Activated CD8-positive, alpha-beta T cell treated with anti-CD3 and anti-CD28 coated beads, Interleukin-2, amount 10 ng/mL, durations not matched to agents 7 days and 5 days (primary cell): ENCODE results near the gene WDR19. TPM values are rescaled to one million over a fixed set of nuclear protein-coding genes. Genes with fewer than 3 reads are reported as not detected.

Experiments used
- ATAC-seq: fragments of 150-1000 bp; cut with Tn5 transposase; one replicate; pipeline ENCODE4 v1.10.0; 2021; ENCODE audit warnings: moderate library complexity
- CTCF ChIA-PET: fragments of 350-600 bp; sonication (Branson Sonifier 250); formaldehyde crosslinking; loops from one replicate; lab custom pipeline; 2021; ENCODE audit warnings: antibody characterized with exemption; lab: Charles Lee
- POLR2A ChIA-PET: fragments of 350-600 bp; sonication (Branson Sonifier 250); formaldehyde crosslinking; loops from one replicate; lab custom pipeline; 2021; ENCODE audit warnings: antibody characterized with exemption; lab: Charles Lee
- DNase-seq: peaks from one replicate; pipeline ENCODE4 v3.0.0-alpha.2; 2020
- H3K27ac Mint-ChIP-seq: one replicate; pipeline ENCODE4 v1.8.0; 2021; ENCODE audit warnings: mild to moderate bottlenecking, mixed read lengths
- H3K27me3 Mint-ChIP-seq: one replicate; pipeline ENCODE4 v1.8.0; 2021; ENCODE audit warnings: low read depth, mixed read lengths
- H3K36me3 Mint-ChIP-seq: one replicate; pipeline ENCODE4 v1.8.0; 2021; ENCODE audit warnings: low read depth, mixed read lengths
- H3K4me1 Mint-ChIP-seq: one replicate; pipeline ENCODE4 v1.8.0; 2021; ENCODE audit warnings: low read depth, mixed read lengths
- H3K4me3 Mint-ChIP-seq: one replicate; pipeline ENCODE4 v1.8.0; 2021; ENCODE audit warnings: mild to moderate bottlenecking, mixed read lengths
- H3K9me3 Mint-ChIP-seq: one replicate; pipeline ENCODE4 v1.8.0; 2022; ENCODE audit warnings: mixed read lengths; ENCODE audit not compliant: insufficient read depth
- total RNA-seq, 2 experiments: library from RNA; stranded (reverse); gene quantifications; one replicate each; pipeline ENCODE4 v1.2.3, GENCODE V29; 2021

Gene WDR19
- total RNA-seq, 2 experiments from 2014 or later = 6.0 to 6.5 TPM

DNA sequence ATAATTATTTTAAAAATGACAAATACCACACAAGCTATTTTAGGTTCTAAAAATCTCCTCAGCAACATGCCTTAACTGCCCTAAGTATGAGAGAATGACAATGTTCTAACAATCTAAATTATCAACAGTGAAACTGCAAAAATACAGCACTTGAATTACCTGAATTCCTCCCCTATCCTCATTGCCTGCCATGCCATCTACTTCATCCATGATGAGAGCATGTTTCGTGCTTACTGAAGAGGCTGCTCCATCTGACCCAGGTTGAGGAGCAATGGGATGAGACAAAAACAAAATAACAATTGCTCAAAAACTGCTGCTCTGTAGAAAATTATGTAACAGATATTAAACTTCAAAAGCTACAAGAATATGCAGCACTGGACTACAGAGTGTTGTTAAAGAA, 120.6 kb downstream of the WDR19 start:
- Mint-ChIP-seq H3K9me3 (no peaks in the 10 kb centered on the region), H3K4me1 (peaks cover 11% of the 10 kb centered on the region), H3K27ac (no peak overlapping the region), H3K36me3 (peaks cover 68% of the 10 kb centered on the region), H3K27me3 (no peaks in the 10 kb centered on the region), H3K4me3 (no peak overlapping the region)
- ChIA-PET CTCF (no interaction called here), POLR2A (no interaction called here)
- ATAC-seq = no peak
- no peak for DNase-seq

- peaks cover 69% of the 10 kb centered on the region for H3K36me3 Mint-ChIP-seq
- no peaks in the 10 kb centered on the region for H3K27me3 Mint-ChIP-seq
- ChIA-PET POLR2A (no interaction called here), CTCF (no interaction called here)
- H3K9me3 Mint-ChIP-seq = no peaks in the 10 kb centered on the region
- no peak overlapping the region for H3K4me3 Mint-ChIP-seq
- H3K4me1 Mint-ChIP-seq = peaks cover 14% of the 10 kb centered on the region
- ATAC-seq (no peak), DNase-seq (no peak)
- no peak overlapping the region for H3K27ac Mint-ChIP-seq
Measured at GRCh38 chr4:39303871-39304270, 121.5 kb downstream of the WDR19 start.

GRCh38 chr4:39304651-39305050, 122.3 kb downstream of the WDR19 start:
- Mint-ChIP-seq H3K36me3 (peaks cover 67% of the 10 kb centered on the region), H3K4me3 (no peak overlapping the region), H3K4me1 (peaks cover 14% of the 10 kb centered on the region), H3K27me3 (no peaks in the 10 kb centered on the region), H3K9me3 (no peaks in the 10 kb centered on the region), H3K27ac (no peak overlapping the region)
- ChIA-PET POLR2A (no interaction called here), CTCF (no interaction called here)
- ATAC-seq = no peak
- DNase-seq = no peak

DNA sequence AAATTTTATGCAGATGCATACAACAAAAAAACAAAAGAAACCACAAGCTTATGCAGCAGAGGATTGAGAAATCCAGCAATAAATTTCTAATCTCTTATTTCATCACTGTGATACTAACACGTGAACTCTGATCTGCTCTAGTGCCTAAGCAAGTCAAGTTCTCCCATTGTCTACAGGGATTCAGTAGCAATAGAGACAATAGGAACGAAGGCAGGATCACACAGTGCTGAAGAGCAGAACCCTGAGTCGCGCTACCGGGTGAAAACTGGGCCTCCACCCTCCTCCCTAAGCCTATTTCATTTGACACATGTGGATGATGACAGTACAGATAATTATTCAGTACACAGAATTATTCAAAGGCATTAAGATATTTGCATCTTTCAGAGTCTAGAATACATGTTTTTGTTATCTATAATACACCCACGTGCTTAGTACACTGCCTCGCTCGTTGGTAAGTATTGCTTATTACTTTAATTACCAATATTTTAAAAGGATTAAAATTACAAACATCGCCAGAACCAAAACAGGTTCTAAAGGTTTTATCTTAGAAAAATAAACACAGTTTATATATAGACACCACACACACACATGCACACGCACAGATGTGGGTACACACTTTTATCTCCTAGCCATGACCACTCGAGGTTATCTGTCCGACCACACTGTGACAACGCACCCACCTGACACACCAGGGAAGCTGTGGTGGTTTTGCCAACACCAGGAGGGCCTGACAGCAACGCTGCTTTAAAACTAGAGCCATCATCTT, 123.8 kb downstream of the WDR19 start:
- Mint-ChIP-seq H3K27me3 (no peaks in the 10 kb centered on the region), H3K36me3 (peaks cover 61% of the 10 kb centered on the region), H3K4me3 (no peak overlapping the region), H3K9me3 (no peaks in the 10 kb centered on the region), H3K4me1 (peaks cover 14% of the 10 kb centered on the region), H3K27ac (no peak overlapping the region)
- ChIA-PET CTCF (no interaction called here), POLR2A (no interaction called here)
- DNase-seq (no peak), ATAC-seq (no peak)

DNA sequence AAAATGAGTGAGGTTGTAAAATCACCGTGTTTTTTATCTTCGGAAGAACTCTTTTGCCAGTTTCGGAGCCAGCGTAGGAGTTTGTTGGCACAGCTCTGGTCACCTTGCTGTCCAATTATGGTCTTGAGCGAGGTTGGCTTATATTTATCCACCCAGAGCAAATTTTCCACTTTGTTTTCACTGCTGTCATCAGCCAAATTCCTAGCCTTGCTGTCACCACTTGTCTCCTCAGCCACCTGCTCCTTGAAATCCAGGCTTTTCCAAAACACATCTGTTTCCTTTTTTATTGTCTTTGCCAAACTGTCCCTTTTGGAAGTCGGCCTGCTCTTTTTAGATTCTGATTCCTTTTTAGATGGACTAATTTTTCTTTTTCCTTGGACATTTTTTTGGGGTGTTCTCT, 126.3 kb downstream of the WDR19 start:
- POLR2A ChIA-PET = no interaction called here
- H3K4me1 Mint-ChIP-seq = peaks cover 14% of the 10 kb centered on the region
- peaks cover 62% of the 10 kb centered on the region for H3K36me3 Mint-ChIP-seq
- no peaks in the 10 kb centered on the region for H3K27me3 Mint-ChIP-seq
- peak overlapping the region; percentile 14 for H3K27ac Mint-ChIP-seq
- no peaks in the 10 kb centered on the region for H3K9me3 Mint-ChIP-seq
- H3K4me3 Mint-ChIP-seq = no peak overlapping the region
- CTCF ChIA-PET = no interaction called here
- ATAC-seq = no peak
- no peak for DNase-seq

GRCh38 chr4:39312816-39313215, 130.5 kb downstream of the WDR19 start:
- no peak for ATAC-seq
- H3K36me3 Mint-ChIP-seq = peaks cover 44% of the 10 kb centered on the region
- no peaks in the 10 kb centered on the region for H3K27me3 Mint-ChIP-seq
- ChIA-PET POLR2A (no interaction called here), CTCF (no interaction called here)
- H3K9me3 Mint-ChIP-seq = no peaks in the 10 kb centered on the region
- H3K4me1 Mint-ChIP-seq = peaks cover 3% of the 10 kb centered on the region
- no peak overlapping the region for H3K27ac Mint-ChIP-seq
- no peak for DNase-seq
- no peak overlapping the region for H3K4me3 Mint-ChIP-seq

DNA sequence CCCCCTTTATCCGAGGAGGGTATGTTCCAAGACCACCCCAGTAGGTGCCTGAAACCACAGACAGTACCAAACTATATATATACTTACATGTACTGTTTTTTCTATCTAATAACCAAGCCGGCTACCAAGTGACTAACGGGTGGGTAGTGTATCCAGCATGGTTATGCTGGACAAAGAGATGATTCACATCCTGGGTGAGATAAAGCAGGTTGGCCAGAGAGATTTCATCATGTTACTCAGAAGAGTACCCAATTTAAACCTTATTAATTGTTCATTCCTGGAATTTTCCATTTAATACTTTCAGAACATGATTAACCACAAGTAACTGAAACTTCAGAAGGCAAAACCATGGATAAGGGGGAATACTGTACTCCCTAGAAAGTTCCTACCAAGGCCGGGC, 137.3 kb downstream of the WDR19 start:
- ATAC-seq (no peak), DNase-seq (no peak)
- POLR2A ChIA-PET = no interaction called here
- H3K9me3 Mint-ChIP-seq = no peaks in the 10 kb centered on the region
- peaks cover 37% of the 10 kb centered on the region for H3K36me3 Mint-ChIP-seq
- CTCF ChIA-PET = no interaction called here
- H3K27me3 Mint-ChIP-seq = no peaks in the 10 kb centered on the region
- no peak overlapping the region for H3K4me3 Mint-ChIP-seq
- H3K27ac Mint-ChIP-seq = no peak overlapping the region
- H3K4me1 Mint-ChIP-seq = no peaks in the 10 kb centered on the region

GRCh38 chr4:39320381-39321115, 138.2 kb downstream of the WDR19 start:
- no peaks in the 10 kb centered on the region for H3K4me1 Mint-ChIP-seq
- H3K27me3 Mint-ChIP-seq = no peaks in the 10 kb centered on the region
- ChIA-PET POLR2A (no interaction called here), CTCF (no interaction called here)
- no peak for DNase-seq
- no peak overlapping the region for H3K27ac Mint-ChIP-seq
- peaks cover 43% of the 10 kb centered on the region for H3K36me3 Mint-ChIP-seq
- no peak for ATAC-seq
- no peak overlapping the region for H3K4me3 Mint-ChIP-seq
- H3K9me3 Mint-ChIP-seq = no peaks in the 10 kb centered on the region

GRCh38 chr4:39323821-39324220, 141.5 kb downstream of the WDR19 start:
- H3K4me3 Mint-ChIP-seq = no peak overlapping the region

DNA sequence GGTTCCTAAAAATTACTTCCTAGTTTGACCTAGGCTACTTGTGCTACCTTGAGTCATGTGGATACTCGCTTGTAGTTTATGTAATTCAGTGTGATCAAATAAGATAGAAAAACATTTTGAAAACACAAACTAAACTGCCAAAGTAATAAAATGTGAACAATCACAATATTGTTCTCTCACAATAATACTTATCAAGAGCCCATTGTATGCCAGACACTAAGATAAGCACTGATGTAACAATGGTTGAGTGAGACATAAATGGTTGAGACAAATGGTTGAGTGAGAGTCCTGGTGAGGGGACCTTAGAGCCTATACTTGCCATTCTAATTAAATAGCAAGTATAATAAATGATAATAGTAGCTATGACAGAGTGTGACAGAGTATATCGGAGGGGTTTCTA, 142.1 kb downstream of the WDR19 start:
- no peaks in the 10 kb centered on the region for H3K4me1 Mint-ChIP-seq
- ChIA-PET CTCF (no interaction called here), POLR2A (no interaction called here)
- peaks cover 55% of the 10 kb centered on the region for H3K36me3 Mint-ChIP-seq
- no peak overlapping the region for H3K27ac Mint-ChIP-seq
- DNase-seq = no peak
- H3K4me3 Mint-ChIP-seq = no peak overlapping the region
- ATAC-seq = no peak
- no peaks in the 10 kb centered on the region for H3K27me3 Mint-ChIP-seq
- no peaks in the 10 kb centered on the region for H3K9me3 Mint-ChIP-seq

More at GRCh38 chr4:39323821-39324220, 141.5 kb downstream of the WDR19 start:
- Mint-ChIP-seq H3K9me3 (no peaks in the 10 kb centered on the region), H3K27me3 (no peaks in the 10 kb centered on the region), H3K4me1 (no peaks in the 10 kb centered on the region), H3K36me3 (peaks cover 54% of the 10 kb centered on the region), H3K27ac (no peak overlapping the region)
- ChIA-PET POLR2A (no interaction called here), CTCF (no interaction called here)
- ATAC-seq (no peak), DNase-seq (no peak)

GRCh38 chr4:39324897-39325613, 142.7 kb downstream of the WDR19 start:
- POLR2A ChIA-PET = no interaction called here
- peaks cover 51% of the 10 kb centered on the region for H3K36me3 Mint-ChIP-seq
- ATAC-seq = no peak
- H3K27ac Mint-ChIP-seq = no peak overlapping the region
- H3K4me3 Mint-ChIP-seq = no peak overlapping the region
- CTCF ChIA-PET = no interaction called here
- DNase-seq = no peak
- H3K27me3 Mint-ChIP-seq = no peaks in the 10 kb centered on the region
- H3K4me1 Mint-ChIP-seq = no peaks in the 10 kb centered on the region
- H3K9me3 Mint-ChIP-seq = no peaks in the 10 kb centered on the region

DNA sequence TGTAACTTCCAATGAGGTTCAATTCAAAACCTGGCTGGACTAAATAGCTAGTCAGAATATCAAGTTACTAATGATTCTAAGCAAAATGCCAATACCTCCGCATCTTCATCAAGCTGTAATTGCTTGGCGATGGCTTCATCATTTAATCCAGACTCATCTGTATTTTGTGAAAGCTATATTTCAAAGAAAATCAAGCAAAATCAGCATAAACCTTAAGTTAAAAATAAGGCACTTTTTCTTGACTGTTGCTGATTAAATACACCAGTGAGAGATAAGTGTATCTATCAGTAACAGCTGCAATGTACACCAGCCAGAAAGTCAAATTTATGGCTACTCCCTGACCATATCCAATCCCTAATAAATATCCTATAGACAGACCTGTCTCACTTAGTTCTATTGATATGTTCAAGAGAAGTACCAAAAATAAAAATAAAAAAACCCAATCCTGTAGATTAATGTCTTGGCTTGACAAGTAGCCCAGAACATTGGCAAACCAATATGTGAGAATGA, 144.2 kb downstream of the WDR19 start:
- H3K36me3 Mint-ChIP-seq = peaks cover 49% of the 10 kb centered on the region
- H3K4me1 Mint-ChIP-seq = no peaks in the 10 kb centered on the region
- CTCF ChIA-PET = no interaction called here
- POLR2A ChIA-PET = no interaction called here
- no peaks in the 10 kb centered on the region for H3K27me3 Mint-ChIP-seq
- no peak overlapping the region for H3K4me3 Mint-ChIP-seq
- no peak overlapping the region for H3K27ac Mint-ChIP-seq
- DNase-seq = no peak
- no peak for ATAC-seq
- H3K9me3 Mint-ChIP-seq = no peaks in the 10 kb centered on the region
